IPS-15b (cell line): ENCODE data around the gene HIVEP2.
A peak's percentile ranks its signal among the peaks of the same experiment; 100 is the strongest.

ENCODE experiments used
- H3K27me3 ChIP-seq: one replicate; pipeline ENCODE4 v1.6.1; 2013; ENCODE audit warnings: low read length; ENCODE audit not compliant: control insufficient read depth, insufficient read depth
- H3K36me3 ChIP-seq: one replicate; pipeline ENCODE4 v1.6.1; 2013; ENCODE audit warnings: low read length; ENCODE audit not compliant: control insufficient read depth, insufficient read depth
- H3K4me1 ChIP-seq: one replicate; pipeline ENCODE4 v1.6.1; 2013; ENCODE audit warnings: mild to moderate bottlenecking, low read length; ENCODE audit not compliant: control insufficient read depth, insufficient read depth
- H3K4me3 ChIP-seq: one replicate; pipeline ENCODE4 v1.5.1; 2013; ENCODE audit warnings: low read depth, low read length
- H3K9ac ChIP-seq: one replicate; pipeline ENCODE4 v1.6.1; 2013; ENCODE audit warnings: low read depth, mild to moderate bottlenecking, low read length
- H3K9me3 ChIP-seq: one replicate; pipeline ENCODE4 v1.6.1; 2013; ENCODE audit warnings: mild to moderate bottlenecking, low read length; ENCODE audit not compliant: control insufficient read depth, insufficient read depth

Gene HIVEP2

GRCh38 chr6:142897659-142898058 is 47.3 kb downstream of the HIVEP2 start:
- peaks cover 1% of the 10 kb centered on the region for H3K4me1 ChIP-seq
- H3K36me3 ChIP-seq = no peaks in the 10 kb centered on the region
- H3K9ac ChIP-seq = no peak overlapping the region
- H3K4me3 ChIP-seq = no peak overlapping the region
- no peaks in the 10 kb centered on the region for H3K27me3 ChIP-seq
- H3K9me3 ChIP-seq = no peaks in the 10 kb centered on the region

DNA sequence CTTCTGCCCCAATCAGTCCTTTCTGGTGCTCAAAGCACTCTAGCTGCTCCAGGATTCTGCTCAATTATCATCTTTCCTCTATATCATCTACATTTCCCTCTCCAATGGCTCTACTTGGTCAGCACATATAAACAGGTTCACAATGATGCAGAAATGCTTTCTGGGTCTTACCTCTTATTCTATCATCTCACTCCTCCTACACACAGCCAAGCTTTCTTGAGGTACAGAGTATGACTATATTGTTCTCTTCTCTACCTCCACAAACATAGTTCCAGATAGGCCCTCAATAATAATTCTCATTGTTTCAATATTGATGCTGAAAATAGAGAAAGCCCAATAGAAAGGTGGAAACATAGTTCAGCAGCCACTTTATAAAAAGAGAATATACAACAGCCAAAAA is 48.2 kb downstream of the HIVEP2 start:
- Histone ChIP-seq H3K4me1 (peaks cover 3% of the 10 kb centered on the region), H3K36me3 (no peaks in the 10 kb centered on the region), H3K9me3 (no peaks in the 10 kb centered on the region), H3K4me3 (no peak overlapping the region), H3K9ac (no peak overlapping the region), H3K27me3 (no peaks in the 10 kb centered on the region)

GRCh38 chr6:142893088-142893487 is 51.9 kb downstream of the HIVEP2 start:
- Histone ChIP-seq H3K4me3 (no peak overlapping the region), H3K36me3 (no peaks in the 10 kb centered on the region), H3K4me1 (peaks cover 3% of the 10 kb centered on the region), H3K9ac (no peak overlapping the region), H3K9me3 (no peaks in the 10 kb centered on the region), H3K27me3 (no peaks in the 10 kb centered on the region)

- H3K4me1 ChIP-seq = peaks cover 3% of the 10 kb centered on the region
- no peaks in the 10 kb centered on the region for H3K36me3 ChIP-seq
- no peak overlapping the region for H3K4me3 ChIP-seq
- no peak overlapping the region for H3K9ac ChIP-seq
- no peaks in the 10 kb centered on the region for H3K27me3 ChIP-seq
- no peaks in the 10 kb centered on the region for H3K9me3 ChIP-seq
Measured at GRCh38 chr6:142892254-142893021, 52.5 kb downstream of the HIVEP2 start.

GRCh38 chr6:142891454-142891853 is 53.5 kb downstream of the HIVEP2 start:
- Histone ChIP-seq H3K9ac (no peak overlapping the region), H3K27me3 (no peaks in the 10 kb centered on the region), H3K9me3 (no peaks in the 10 kb centered on the region), H3K4me1 (peaks cover 3% of the 10 kb centered on the region), H3K4me3 (no peak overlapping the region), H3K36me3 (no peaks in the 10 kb centered on the region)

- Histone ChIP-seq H3K27me3 (no peaks in the 10 kb centered on the region), H3K4me3 (no peak overlapping the region), H3K4me1 (peaks cover 20% of the 10 kb centered on the region), H3K9ac (no peak overlapping the region), H3K9me3 (no peaks in the 10 kb centered on the region), H3K36me3 (no peaks in the 10 kb centered on the region)
Measured at GRCh38 chr6:142888456-142888855, 56.5 kb downstream of the HIVEP2 start.

- H3K9ac ChIP-seq = no peak overlapping the region
- no peaks in the 10 kb centered on the region for H3K9me3 ChIP-seq
- H3K27me3 ChIP-seq = no peaks in the 10 kb centered on the region
- H3K4me1 ChIP-seq = peaks cover 22% of the 10 kb centered on the region
- no peaks in the 10 kb centered on the region for H3K36me3 ChIP-seq
- H3K4me3 ChIP-seq = no peak overlapping the region
Measured at GRCh38 chr6:142887517-142887916, 57.5 kb downstream of the HIVEP2 start.

DNA sequence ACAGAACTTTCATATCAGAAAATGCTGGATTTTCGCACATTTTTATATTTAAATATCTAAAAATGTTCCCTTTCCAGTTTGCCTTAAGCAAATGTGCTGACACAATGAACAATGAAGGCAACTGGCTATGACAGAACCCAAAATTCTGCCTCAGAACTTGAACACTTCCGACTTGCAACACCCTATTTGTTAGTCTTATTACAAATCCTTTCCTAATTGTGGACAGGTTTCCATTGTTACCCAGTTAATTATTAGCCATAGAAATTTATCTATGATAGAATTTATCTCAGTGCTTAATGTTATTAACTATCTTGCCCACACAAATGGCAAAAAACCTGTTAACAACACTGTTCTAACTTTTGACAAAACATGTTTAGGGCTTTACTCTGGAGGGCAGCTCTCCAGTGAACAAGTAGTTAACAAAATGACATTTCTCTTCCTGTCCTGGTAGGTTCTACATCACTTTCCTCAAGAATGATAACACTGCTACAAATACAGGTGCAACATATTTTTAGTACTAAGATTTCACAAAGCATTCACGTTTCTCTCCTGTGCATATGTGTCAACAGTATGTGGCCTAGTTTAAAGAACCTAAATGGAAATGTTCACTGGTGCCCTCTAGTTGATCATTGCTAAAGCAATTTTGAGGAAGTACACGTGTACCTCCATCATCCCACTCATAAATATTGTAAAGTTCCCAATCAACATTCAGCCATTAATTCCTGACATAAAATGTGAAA is 58.4 kb downstream of the HIVEP2 start:
- Histone ChIP-seq H3K36me3 (no peaks in the 10 kb centered on the region), H3K4me3 (no peak overlapping the region), H3K9ac (no peak overlapping the region), H3K9me3 (no peaks in the 10 kb centered on the region), H3K4me1 (peaks cover 21% of the 10 kb centered on the region), H3K27me3 (no peaks in the 10 kb centered on the region)

- Histone ChIP-seq H3K4me1 (peaks cover 21% of the 10 kb centered on the region), H3K4me3 (peak overlapping the region; percentile 6), H3K36me3 (no peaks in the 10 kb centered on the region), H3K27me3 (no peaks in the 10 kb centered on the region), H3K9me3 (no peaks in the 10 kb centered on the region), H3K9ac (peak overlapping the region; percentile 14)
Measured at GRCh38 chr6:142885182-142885867, 59.7 kb downstream of the HIVEP2 start.

- no peak overlapping the region for H3K9ac ChIP-seq
- H3K4me1 ChIP-seq = peaks cover 21% of the 10 kb centered on the region
- H3K4me3 ChIP-seq = peak overlapping the region; percentile 16
- no peaks in the 10 kb centered on the region for H3K27me3 ChIP-seq
- H3K9me3 ChIP-seq = no peaks in the 10 kb centered on the region
- no peaks in the 10 kb centered on the region for H3K36me3 ChIP-seq
Measured at GRCh38 chr6:142884214-142885035, 60.6 kb downstream of the HIVEP2 start.

DNA sequence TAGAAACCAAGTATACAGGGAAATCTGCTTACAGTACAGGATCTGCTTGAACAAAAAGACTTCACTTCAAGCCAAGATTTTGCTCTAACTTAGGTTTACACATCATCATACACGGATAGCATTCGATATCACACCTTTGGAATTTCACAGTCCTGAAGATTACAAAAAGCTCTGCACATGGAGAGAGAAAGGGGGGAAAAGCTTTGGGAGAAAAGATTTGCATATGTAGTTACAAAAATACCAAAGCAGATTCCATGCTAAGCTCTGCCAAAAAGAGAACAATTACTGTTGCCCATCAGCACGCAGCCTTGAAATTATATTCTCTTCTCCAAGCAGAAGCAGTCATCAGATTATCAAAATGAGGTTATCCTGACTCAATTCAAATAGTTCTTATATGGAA is 62.0 kb downstream of the HIVEP2 start:
- no peaks in the 10 kb centered on the region for H3K27me3 ChIP-seq
- no peak overlapping the region for H3K4me3 ChIP-seq
- H3K4me1 ChIP-seq = peaks cover 21% of the 10 kb centered on the region
- no peaks in the 10 kb centered on the region for H3K36me3 ChIP-seq
- H3K9me3 ChIP-seq = no peaks in the 10 kb centered on the region
- no peak overlapping the region for H3K9ac ChIP-seq
